ENCODE results near the gene SPTA1.
"Not testable (repeated sequence)": the region's sequence is repeated elsewhere in the genome, so short reads cannot be mapped to it uniquely, and the experiment has no call there.

Gene SPTA1

GRCh38 chr1:158689875-158690274 lies 3.4 kb upstream of the SPTA1 start:
- Histone ChIP-seq H3K9me2 (replicated peaks; ENCODE audit: insufficient read depth, low read length) (no peaks in the 10 kb centered on the region), H3K36me3 (replicated peaks; ENCODE audit: insufficient read depth, low read length) (no peaks in the 10 kb centered on the region), H4K20me1 (ENCODE audit: insufficient read depth, low read length) (no peaks in the 10 kb centered on the region), H3K9me3 (replicated peaks; ENCODE audit: insufficient read depth, low read length) (no peaks in the 10 kb centered on the region), H3F3A (ENCODE audit: insufficient read depth, low read length) (no peaks in the 10 kb centered on the region), H3K9ac (ENCODE audit: low read length) (no peak overlapping the region), H3K4me3 (ENCODE audit: low read length) (no peak overlapping the region), H2AFZ (ENCODE audit: low read length) (no peak overlapping the region), H3K79me2 (ENCODE audit: low read length) (no peaks in the 10 kb centered on the region), H3K27me3 (replicated peaks; ENCODE audit: insufficient read depth, low read length) (no peaks in the 10 kb centered on the region), H3K27ac (ENCODE audit: low read length) (no peak overlapping the region), H3K4me2 (ENCODE audit: low read depth, low read length) (no peak overlapping the region), H3K4me1 (ENCODE audit: low read length) (no peaks in the 10 kb centered on the region)
- no peak for DNase-seq
- no peak for TF ChIP-seq EZH2phosphoT487 (IDR thresholded peaks at IDR 0.05; ENCODE audit: low read length)
- no peak for TF ChIP-seq EZH2 (optimal IDR thresholded peaks at IDR 0.05; ENCODE audit: low read depth, low read length)
- no peak for TF ChIP-seq CTCF (IDR thresholded peaks at IDR 0.05; ENCODE audit: low read length)

- H4K20me1 ChIP-seq (ENCODE audit: insufficient read depth, low read length), result no peaks in the 10 kb centered on the region
- no peak for DNase-seq
- H3K4me1 ChIP-seq (ENCODE audit: low read length), result no peaks in the 10 kb centered on the region
- H3K4me2 ChIP-seq (ENCODE audit: low read depth, low read length), result no peak overlapping the region
- H3K9me2 ChIP-seq (replicated peaks; ENCODE audit: insufficient read depth, low read length), result no peaks in the 10 kb centered on the region
- H3K36me3 ChIP-seq (replicated peaks; ENCODE audit: insufficient read depth, low read length), result no peaks in the 10 kb centered on the region
- TF ChIP-seq CTCF (IDR thresholded peaks at IDR 0.05; ENCODE audit: low read length) (no peak), EZH2phosphoT487 (IDR thresholded peaks at IDR 0.05; ENCODE audit: low read length) (no peak), EZH2 (optimal IDR thresholded peaks at IDR 0.05; ENCODE audit: low read depth, low read length) (no peak)
- H3F3A ChIP-seq (ENCODE audit: insufficient read depth, low read length), result no peaks in the 10 kb centered on the region
- no peak overlapping the region for H3K4me3 ChIP-seq (ENCODE audit: low read length)
- no peak overlapping the region for H3K27ac ChIP-seq (ENCODE audit: low read length)
- no peak overlapping the region for H3K9ac ChIP-seq (ENCODE audit: low read length)
- no peak overlapping the region for H2AFZ ChIP-seq (ENCODE audit: low read length)
- no peaks in the 10 kb centered on the region for H3K9me3 ChIP-seq (replicated peaks; ENCODE audit: insufficient read depth, low read length)
- H3K79me2 ChIP-seq (ENCODE audit: low read length), result no peaks in the 10 kb centered on the region
- H3K27me3 ChIP-seq (replicated peaks; ENCODE audit: insufficient read depth, low read length), result no peaks in the 10 kb centered on the region
Observed at GRCh38 chr1:158689110-158689509, 2.6 kb upstream of the SPTA1 start.

- not testable (repeated sequence) for H3K27ac ChIP-seq (ENCODE audit: low read length); H3K4me3 ChIP-seq (ENCODE audit: low read length); H3K4me1 ChIP-seq (ENCODE audit: low read length); H3K9me3 ChIP-seq (replicated peaks; ENCODE audit: insufficient read depth, low read length); H4K20me1 ChIP-seq (ENCODE audit: insufficient read depth, low read length); DNase-seq; H3K9ac ChIP-seq (ENCODE audit: low read length); H2AFZ ChIP-seq (ENCODE audit: low read length); H3K4me2 ChIP-seq (ENCODE audit: low read depth, low read length); H3F3A ChIP-seq (ENCODE audit: insufficient read depth, low read length); H3K36me3 ChIP-seq (replicated peaks; ENCODE audit: insufficient read depth, low read length); H3K79me2 ChIP-seq (ENCODE audit: low read length); H3K27me3 ChIP-seq (replicated peaks; ENCODE audit: insufficient read depth, low read length); H3K9me2 ChIP-seq (replicated peaks; ENCODE audit: insufficient read depth, low read length)
Observed at GRCh38 chr1:158688343-158688742, 1.8 kb upstream of the SPTA1 start.

GRCh38 chr1:158687037-158687436 lies 522 bp upstream of the SPTA1 start:
- Histone ChIP-seq H3K9me2 (replicated peaks; ENCODE audit: insufficient read depth, low read length) (no peaks in the 10 kb centered on the region), H3F3A (ENCODE audit: insufficient read depth, low read length) (no peaks in the 10 kb centered on the region)

More at GRCh38 chr1:158687037-158687436, 522 bp upstream of the SPTA1 start:
- Histone ChIP-seq H3K9me3 (replicated peaks; ENCODE audit: insufficient read depth, low read length) (no peaks in the 10 kb centered on the region), H3K27ac (ENCODE audit: low read length) (no peak overlapping the region), H2AFZ (ENCODE audit: low read length) (no peak overlapping the region), H4K20me1 (ENCODE audit: insufficient read depth, low read length) (no peaks in the 10 kb centered on the region), H3K4me3 (ENCODE audit: low read length) (no peak overlapping the region), H3K36me3 (replicated peaks; ENCODE audit: insufficient read depth, low read length) (no peaks in the 10 kb centered on the region), H3K79me2 (ENCODE audit: low read length) (no peaks in the 10 kb centered on the region), H3K27me3 (replicated peaks; ENCODE audit: insufficient read depth, low read length) (no peaks in the 10 kb centered on the region), H3K9ac (ENCODE audit: low read length) (no peak overlapping the region), H3K4me2 (ENCODE audit: low read depth, low read length) (no peak overlapping the region), H3K4me1 (ENCODE audit: low read length) (no peaks in the 10 kb centered on the region)
- no peak for DNase-seq
- TF ChIP-seq EZH2 (optimal IDR thresholded peaks at IDR 0.05; ENCODE audit: low read depth, low read length), result no peak
- no peak for TF ChIP-seq EZH2phosphoT487 (IDR thresholded peaks at IDR 0.05; ENCODE audit: low read length)
- TF ChIP-seq CTCF (IDR thresholded peaks at IDR 0.05; ENCODE audit: low read length), result no peak
